ENCODE measurements around the gene GPC4. TPM values are rescaled to one million over a fixed set of nuclear protein-coding genes. Genes with fewer than 3 reads are reported as not detected.
A peak's percentile ranks its signal among the peaks of the same experiment; 100 is the strongest.

Gene GPC4
- total and polyA plus RNA-seq, 2 experiments from 2014 or later = 124 to 183 TPM

DNA sequence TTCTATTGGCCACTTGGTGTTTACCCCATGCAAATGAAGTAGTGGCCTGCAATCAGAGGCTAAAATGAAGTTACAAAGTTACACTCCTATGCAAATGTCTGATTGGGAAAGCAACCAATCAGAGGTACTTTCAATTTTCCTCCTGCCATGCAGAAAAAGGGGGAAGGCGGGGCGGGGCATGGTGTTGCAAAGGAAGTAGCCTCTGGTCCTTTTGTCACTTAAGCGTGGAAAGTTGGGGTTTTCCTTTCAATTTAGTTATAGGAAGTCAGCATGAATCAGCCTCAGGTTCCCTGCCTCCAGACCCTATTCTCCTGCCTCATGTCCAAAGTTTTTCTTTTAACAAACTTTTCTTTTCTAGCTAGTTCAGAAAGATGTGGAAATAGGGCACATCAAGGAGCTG, 69.3 kb downstream of the GPC4 start (continued):
- TF ChIP-seq ZNF462 (CRISPR knock-in tag; IDR thresholded peaks at IDR 0.05) (no peak), NANOG (IDR thresholded peaks at IDR 0.05; ENCODE audit: borderline replicate concordance) (no peak)

GRCh38 chrX:133339566-133339965, 75.7 kb downstream of the GPC4 start:
- H3K9me2 ChIP-seq (ENCODE audit: insufficient read depth) = no peaks in the 10 kb centered on the region
- Mint-ChIP-seq H3K4me3 (no peak overlapping the region), H3K27me3 (ENCODE audit: insufficient read depth, low read depth, poor library complexity) (peaks cover 2% of the 10 kb centered on the region), H3K4me1 (peaks cover 42% of the 10 kb centered on the region; the same call in 2 of the 3 replicates), H3K36me3 (ENCODE audit: low read depth) (peaks cover 23% of the 10 kb centered on the region), H3K27ac (no peak overlapping the region), H3K9me3 (no peaks in the 10 kb centered on the region)
- ATAC-seq (no peak), DNase-seq (ENCODE audit: low spot score) (no peak)
- peak overlapping the region; percentile 72; the same call in 1 of the 2 replicates for H3K27ac ChIP-seq (ENCODE audit: low read depth)
- H2AFZ ChIP-seq = no peak overlapping the region
- peaks cover 18% of the 10 kb centered on the region for H3K4me1 ChIP-seq (ENCODE audit: insufficient read depth)
- no peak overlapping the region for H3K4me3 ChIP-seq
- peaks cover 10% of the 10 kb centered on the region for H3K36me3 ChIP-seq (ENCODE audit: insufficient read depth)
- peaks cover 4% of the 10 kb centered on the region; the same call in 1 of the 2 replicates for H3F3A ChIP-seq (replicated peaks; ENCODE audit: low read depth)
- peaks cover 23% of the 10 kb centered on the region for H4K20me1 ChIP-seq (replicated peaks; ENCODE audit: insufficient read depth)
- H3K4me2 ChIP-seq = no peak overlapping the region
- no peaks in the 10 kb centered on the region for H3K27me3 ChIP-seq (ENCODE audit: insufficient read depth)
- H3K79me2 ChIP-seq (replicated peaks; ENCODE audit: insufficient read depth) = peaks cover 100% of the 10 kb centered on the region
- TF ChIP-seq ETS1 (IDR thresholded peaks at IDR 0.05) (no peak), NANOG (IDR thresholded peaks at IDR 0.05; ENCODE audit: borderline replicate concordance) (no peak), STAT1 (IDR thresholded peaks at IDR 0.05; ENCODE audit: unreplicated experiment) (no peak), REST (IDR thresholded peaks at IDR 0.05; ENCODE audit: unreplicated experiment) (no peak)

Measured in GM23338 (cell line).